GM12878 (cell line): ENCODE measurements around the gene KCNJ10.

ENCODE experiments used
- BCL11A ChIP-seq: IDR thresholded peaks from 2 replicates; pipeline ENCODE4 v1.6.1; 2011; ENCODE audit warnings: low read depth, low read length
- EP300 ChIP-seq, 2 experiments: fragments of 150-350 bp in 1 of 2; IDR thresholded peaks; 2 replicates each; pipeline ENCODE4 v1.6.1; 2011 to 2012; ENCODE audit warnings: low read depth in 2 of 2, low read length in 2 of 2, borderline replicate concordance in 1 of 2, improper control_type of control experiment in 1 of 2, inconsistent platforms in 1 of 2; ENCODE audit not compliant: control insufficient read depth in 1 of 2
- HCFC1 ChIP-seq: fragments of 150-350 bp; IDR thresholded peaks from 2 replicates; pipeline ENCODE4 v1.6.1; 2014; ENCODE audit warnings: low read length
- PML ChIP-seq: IDR thresholded peaks from 2 replicates; pipeline ENCODE4 v1.6.1; 2012; ENCODE audit warnings: low read length, inconsistent platforms
- POLR2A ChIP-seq: IDR thresholded peaks from 2 replicates; pipeline ENCODE4 v1.6.1; 2011; ENCODE audit warnings: low read depth, mild to moderate bottlenecking, low read length
- SIN3A ChIP-seq: IDR thresholded peaks from 2 replicates; pipeline ENCODE4 v1.6.1; 2012; ENCODE audit warnings: low read depth, low read length, improper control_type of control experiment
- SMC3 ChIP-seq: IDR thresholded peaks from 2 replicates; pipeline ENCODE4 v1.6.1; 2011; ENCODE audit warnings: low read length, improper control_type of control experiment, borderline replicate concordance
- TF ChIP-seq, protein P1 (sequence below): IDR thresholded peaks from 2 replicates; pipeline ENCODE4 v1.6.1; 2012; ENCODE audit warnings: low read length, inconsistent platforms
- TF ChIP-seq, protein P2 (sequence below), 3 experiments: IDR thresholded peaks in 2 of 3; conservative IDR thresholded peaks in 1 of 3; 2 replicates each; pipeline ENCODE4 v1.5.1; 2011; ENCODE audit warnings: low read depth in 3 of 3, low read length in 3 of 3, mild to moderate bottlenecking in 3 of 3, control low read depth in 2 of 3, moderate library complexity in 2 of 3, inconsistent platforms in 1 of 3, mixed read lengths in 1 of 3; ENCODE audit not compliant: control insufficient read depth in 2 of 3, insufficient read depth in 1 of 3; ENCODE audit errors: extremely low read depth in 1 of 3
- TF ChIP-seq, protein P3 (sequence below): fragments of 450-650 bp; formaldehyde crosslinking; IDR thresholded peaks from 2 replicates; pipeline ENCODE4 v1.5.0; 2022; ENCODE audit warnings: mild to moderate bottlenecking, missing genetic modification characterization

- TF ChIP-seq, protein P1, sequence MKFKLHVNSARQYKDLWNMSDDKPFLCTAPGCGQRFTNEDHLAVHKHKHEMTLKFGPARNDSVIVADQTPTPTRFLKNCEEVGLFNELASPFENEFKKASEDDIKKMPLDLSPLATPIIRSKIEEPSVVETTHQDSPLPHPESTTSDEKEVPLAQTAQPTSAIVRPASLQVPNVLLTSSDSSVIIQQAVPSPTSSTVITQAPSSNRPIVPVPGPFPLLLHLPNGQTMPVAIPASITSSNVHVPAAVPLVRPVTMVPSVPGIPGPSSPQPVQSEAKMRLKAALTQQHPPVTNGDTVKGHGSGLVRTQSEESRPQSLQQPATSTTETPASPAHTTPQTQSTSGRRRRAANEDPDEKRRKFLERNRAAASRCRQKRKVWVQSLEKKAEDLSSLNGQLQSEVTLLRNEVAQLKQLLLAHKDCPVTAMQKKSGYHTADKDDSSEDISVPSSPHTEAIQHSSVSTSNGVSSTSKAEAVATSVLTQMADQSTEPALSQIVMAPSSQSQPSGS: no peak
- TF ChIP-seq EP300 (IDR thresholded peaks at IDR 0.05; ENCODE audit: borderline replicate concordance in 1 of 2, control insufficient read depth in 1 of 2, low read depth in 2 of 2, low read length in 2 of 2): no peak
- no peak for TF ChIP-seq BCL11A
- no peak for TF ChIP-seq HCFC1
- TF ChIP-seq POLR2A: peak; percentile 22; the same call in 1 of the 2 replicates
- TF ChIP-seq PML: no peak
- TF ChIP-seq, protein P2, sequence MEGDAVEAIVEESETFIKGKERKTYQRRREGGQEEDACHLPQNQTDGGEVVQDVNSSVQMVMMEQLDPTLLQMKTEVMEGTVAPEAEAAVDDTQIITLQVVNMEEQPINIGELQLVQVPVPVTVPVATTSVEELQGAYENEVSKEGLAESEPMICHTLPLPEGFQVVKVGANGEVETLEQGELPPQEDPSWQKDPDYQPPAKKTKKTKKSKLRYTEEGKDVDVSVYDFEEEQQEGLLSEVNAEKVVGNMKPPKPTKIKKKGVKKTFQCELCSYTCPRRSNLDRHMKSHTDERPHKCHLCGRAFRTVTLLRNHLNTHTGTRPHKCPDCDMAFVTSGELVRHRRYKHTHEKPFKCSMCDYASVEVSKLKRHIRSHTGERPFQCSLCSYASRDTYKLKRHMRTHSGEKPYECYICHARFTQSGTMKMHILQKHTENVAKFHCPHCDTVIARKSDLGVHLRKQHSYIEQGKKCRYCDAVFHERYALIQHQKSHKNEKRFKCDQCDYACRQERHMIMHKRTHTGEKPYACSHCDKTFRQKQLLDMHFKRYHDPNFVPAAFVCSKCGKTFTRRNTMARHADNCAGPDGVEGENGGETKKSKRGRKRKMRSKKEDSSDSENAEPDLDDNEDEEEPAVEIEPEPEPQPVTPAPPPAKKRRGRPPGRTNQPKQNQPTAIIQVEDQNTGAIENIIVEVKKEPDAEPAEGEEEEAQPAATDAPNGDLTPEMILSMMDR (IDR thresholded peaks at IDR 0.05 in 2 of 3, conservative IDR thresholded peaks at IDR 0.05 in 1 of 3; ENCODE audit: control insufficient read depth in 2 of 3, extremely low read depth in 1 of 3, insufficient read depth in 1 of 3, low read depth in 3 of 3, low read length in 3 of 3): no peak
- no peak for TF ChIP-seq SIN3A
- TF ChIP-seq, protein P3, sequence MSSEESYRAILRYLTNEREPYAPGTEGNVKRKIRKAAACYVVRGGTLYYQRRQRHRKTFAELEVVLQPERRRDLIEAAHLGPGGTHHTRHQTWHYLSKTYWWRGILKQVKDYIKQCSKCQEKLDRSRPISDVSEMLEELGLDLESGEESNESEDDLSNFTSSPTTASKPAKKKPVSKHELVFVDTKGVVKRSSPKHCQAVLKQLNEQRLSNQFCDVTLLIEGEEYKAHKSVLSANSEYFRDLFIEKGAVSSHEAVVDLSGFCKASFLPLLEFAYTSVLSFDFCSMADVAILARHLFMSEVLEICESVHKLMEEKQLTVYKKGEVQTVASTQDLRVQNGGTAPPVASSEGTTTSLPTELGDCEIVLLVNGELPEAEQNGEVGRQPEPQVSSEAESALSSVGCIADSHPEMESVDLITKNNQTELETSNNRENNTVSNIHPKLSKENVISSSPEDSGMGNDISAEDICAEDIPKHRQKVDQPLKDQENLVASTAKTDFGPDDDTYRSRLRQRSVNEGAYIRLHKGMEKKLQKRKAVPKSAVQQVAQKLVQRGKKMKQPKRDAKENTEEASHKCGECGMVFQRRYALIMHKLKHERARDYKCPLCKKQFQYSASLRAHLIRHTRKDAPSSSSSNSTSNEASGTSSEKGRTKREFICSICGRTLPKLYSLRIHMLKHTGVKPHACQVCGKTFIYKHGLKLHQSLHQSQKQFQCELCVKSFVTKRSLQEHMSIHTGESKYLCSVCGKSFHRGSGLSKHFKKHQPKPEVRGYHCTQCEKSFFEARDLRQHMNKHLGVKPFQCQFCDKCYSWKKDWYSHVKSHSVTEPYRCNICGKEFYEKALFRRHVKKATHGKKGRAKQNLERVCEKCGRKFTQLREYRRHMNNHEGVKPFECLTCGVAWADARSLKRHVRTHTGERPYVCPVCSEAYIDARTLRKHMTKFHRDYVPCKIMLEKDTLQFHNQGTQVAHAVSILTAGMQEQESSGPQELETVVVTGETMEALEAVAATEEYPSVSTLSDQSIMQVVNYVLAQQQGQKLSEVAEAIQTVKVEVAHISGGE (CRISPR knock-in tag): no peak
- no peak for TF ChIP-seq SMC3
These were observed 22.6 kb upstream of the KCNJ10 start for GRCh38 chr1:160092366-160093068.
